Measurements from ENCODE around the gene IL34. TPM values are rescaled to one million over a fixed set of nuclear protein-coding genes. Genes with fewer than 3 reads are reported as not detected.
"Not testable (repeated sequence)": the region's sequence is repeated elsewhere in the genome, so short reads cannot be mapped to it uniquely, and the experiment has no call there.

Gene IL34
- total RNA-seq, 2 experiments from 2014 or later = 0.42 TPM; not detected in 1

DNA sequence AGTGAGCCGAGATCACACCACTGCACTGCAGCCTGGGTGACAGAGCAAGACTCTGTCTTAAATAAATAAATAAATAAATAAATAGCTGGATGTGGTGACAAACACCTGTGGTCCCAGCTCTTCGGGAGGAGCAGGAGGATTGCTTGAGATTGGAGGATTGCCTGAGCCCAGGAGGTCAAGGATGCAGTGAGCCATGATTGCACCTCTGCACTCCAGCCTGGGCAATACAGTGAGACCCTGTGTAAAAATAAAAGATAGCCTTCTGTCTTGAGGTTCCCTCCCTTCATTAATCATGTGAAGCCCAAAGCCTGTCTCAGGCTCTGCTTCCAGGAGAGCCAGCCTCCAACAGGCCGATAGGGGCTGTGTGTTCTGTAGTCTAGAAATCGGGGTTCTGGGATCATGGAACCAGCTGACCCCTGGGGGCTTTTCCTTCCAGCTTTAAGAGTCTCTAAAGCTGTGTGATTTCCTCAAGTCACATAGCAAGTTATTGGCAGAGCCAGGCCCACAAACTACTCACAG lies 34.5 kb upstream of the IL34 start:
- POLR2A ChIA-PET = no interaction called here
- DNase-seq (no peak), ATAC-seq (ENCODE audit: low read depth) (no peak)
- H3K4me3 Mint-ChIP-seq = no peak overlapping the region
- no peak overlapping the region for H3K27ac Mint-ChIP-seq
- no peaks in the 10 kb centered on the region for H3K4me1 Mint-ChIP-seq
- H3K9me3 Mint-ChIP-seq = no peaks in the 10 kb centered on the region
- peaks cover 2% of the 10 kb centered on the region for H3K27me3 Mint-ChIP-seq
- H3K36me3 Mint-ChIP-seq = no peaks in the 10 kb centered on the region

DNA sequence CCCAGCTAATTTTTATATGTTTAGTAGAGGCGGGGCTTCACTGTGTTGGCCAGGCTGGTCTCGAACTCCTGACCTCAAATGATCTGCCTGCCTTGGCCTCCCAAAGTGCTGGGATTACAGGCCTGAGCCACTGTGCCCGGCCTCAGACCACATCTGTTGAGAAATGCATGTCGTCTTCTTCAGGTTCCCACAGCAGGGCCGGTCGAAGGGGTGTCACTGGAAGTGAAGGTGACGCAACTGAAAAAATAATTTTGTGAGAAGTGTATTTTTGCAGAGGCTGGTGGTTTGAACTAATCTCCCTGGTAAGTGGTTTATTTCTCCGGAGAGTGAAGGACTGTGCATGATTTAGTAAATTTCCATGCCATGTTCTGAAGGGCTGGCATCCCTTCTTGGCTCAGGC lies 33.4 kb upstream of the IL34 start:
- no peak for ATAC-seq (ENCODE audit: low read depth)
- H3K4me3 Mint-ChIP-seq = no peak overlapping the region
- POLR2A ChIA-PET = no interaction called here
- DNase-seq = no peak
- H3K4me1 Mint-ChIP-seq = no peaks in the 10 kb centered on the region
- no peaks in the 10 kb centered on the region for H3K36me3 Mint-ChIP-seq
- H3K9me3 Mint-ChIP-seq = no peaks in the 10 kb centered on the region
- no peak overlapping the region for H3K27ac Mint-ChIP-seq
- peaks cover 2% of the 10 kb centered on the region for H3K27me3 Mint-ChIP-seq

DNA sequence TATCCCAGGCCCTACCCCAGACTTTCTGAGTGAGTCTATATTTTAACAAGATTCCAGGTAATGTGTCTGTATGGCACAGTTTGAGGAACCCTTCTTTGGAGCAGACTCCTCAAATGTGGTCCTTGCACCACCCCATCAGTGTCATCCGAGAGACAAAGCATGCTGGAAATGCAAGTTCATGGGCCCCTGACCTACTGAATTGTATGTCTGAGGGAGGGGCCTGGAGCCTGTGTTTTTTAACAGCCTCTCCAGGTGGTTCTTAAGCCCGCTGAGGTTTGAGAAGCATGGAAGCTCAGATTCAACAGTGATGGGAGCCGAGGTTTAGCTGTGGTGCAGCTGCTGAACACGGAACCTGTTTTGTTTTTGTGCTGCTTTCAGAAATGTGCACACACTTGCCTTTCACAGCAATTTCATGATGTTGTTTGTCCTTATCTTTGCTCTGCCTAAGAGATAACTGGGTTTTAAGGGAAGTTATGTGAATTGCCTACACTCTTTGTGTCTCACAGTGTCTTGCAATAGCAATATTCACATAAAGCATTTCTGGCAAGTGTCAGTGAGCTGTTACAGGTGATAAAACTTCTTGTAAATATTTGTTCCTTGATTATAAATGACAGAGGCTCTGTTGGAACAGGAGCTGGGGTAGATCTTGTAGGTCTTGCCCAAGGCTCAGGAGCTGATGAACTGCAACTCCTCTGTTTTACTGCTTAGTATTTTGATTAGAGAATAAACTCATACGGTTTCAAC lies 32.0 kb upstream of the IL34 start:
- no peaks in the 10 kb centered on the region for H3K4me1 Mint-ChIP-seq
- no peak for ATAC-seq (ENCODE audit: low read depth)
- no peak overlapping the region for H3K27ac Mint-ChIP-seq
- H3K4me3 Mint-ChIP-seq = no peak overlapping the region
- POLR2A ChIA-PET = no interaction called here
- no peaks in the 10 kb centered on the region for H3K36me3 Mint-ChIP-seq
- no peak for DNase-seq
- H3K9me3 Mint-ChIP-seq = no peaks in the 10 kb centered on the region
- H3K27me3 Mint-ChIP-seq = peaks cover 2% of the 10 kb centered on the region

- Mint-ChIP-seq H3K4me3 (no peak overlapping the region), H3K27ac (no peak overlapping the region), H3K36me3 (no peaks in the 10 kb centered on the region), H3K9me3 (no peaks in the 10 kb centered on the region), H3K27me3 (peaks cover 2% of the 10 kb centered on the region), H3K4me1 (no peaks in the 10 kb centered on the region)
- DNase-seq (no peak), ATAC-seq (ENCODE audit: low read depth) (no peak)
- POLR2A ChIA-PET = no interaction called here
These were observed 30.4 kb upstream of the IL34 start for GRCh38 chr16:70615945-70616344.

DNA sequence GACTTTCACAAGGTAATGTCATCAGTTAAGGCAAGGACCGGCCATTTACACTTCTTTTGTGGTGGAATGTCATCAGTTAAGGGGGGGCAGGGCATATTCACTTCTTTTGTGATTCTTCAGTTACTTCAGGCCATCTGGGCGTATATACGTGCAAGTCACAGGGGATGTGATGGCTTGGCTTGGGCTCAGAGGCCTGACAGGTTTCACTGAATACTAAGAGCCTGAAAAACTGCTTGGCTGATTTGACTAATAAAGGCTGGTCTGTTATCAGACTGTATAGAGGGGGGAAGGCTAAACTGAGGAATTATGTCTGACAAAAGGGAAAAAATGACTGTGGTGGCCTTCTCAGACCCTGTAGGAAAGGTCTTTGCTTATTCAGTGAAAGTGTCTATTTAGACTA lies 24.5 kb upstream of the IL34 start:
- H3K4me1 Mint-ChIP-seq; DNase-seq; ATAC-seq (ENCODE audit: low read depth); H3K27me3 Mint-ChIP-seq; H3K27ac Mint-ChIP-seq; POLR2A ChIA-PET; H3K4me3 Mint-ChIP-seq; H3K9me3 Mint-ChIP-seq; H3K36me3 Mint-ChIP-seq: not testable (repeated sequence)

DNA sequence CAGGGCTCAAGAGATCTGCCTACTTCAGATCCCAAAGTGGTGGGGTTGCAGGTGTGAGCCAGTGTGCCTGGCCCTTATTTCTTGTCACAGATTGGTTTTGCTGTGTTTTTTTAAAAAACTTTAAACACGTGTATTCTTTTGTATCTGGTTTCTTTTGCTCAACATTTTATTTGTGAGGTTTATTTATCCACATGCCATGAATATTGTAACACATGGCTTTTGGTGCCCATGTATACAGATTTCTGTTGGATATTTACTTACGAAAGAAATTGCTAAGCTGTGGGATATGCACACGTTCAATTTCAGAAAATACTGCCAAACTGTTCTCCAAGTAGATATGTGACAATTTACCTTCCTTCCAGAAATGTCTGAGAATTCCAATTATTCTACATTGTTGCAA lies 18.7 kb upstream of the IL34 start:
- Mint-ChIP-seq H3K9me3 (peaks cover 6% of the 10 kb centered on the region), H3K36me3 (no peaks in the 10 kb centered on the region), H3K27me3 (peaks cover 17% of the 10 kb centered on the region), H3K4me3 (no peak overlapping the region), H3K27ac (no peak overlapping the region), H3K4me1 (no peaks in the 10 kb centered on the region)
- no peak for DNase-seq
- POLR2A ChIA-PET = no interaction called here
- ATAC-seq (ENCODE audit: low read depth) = no peak

DNA sequence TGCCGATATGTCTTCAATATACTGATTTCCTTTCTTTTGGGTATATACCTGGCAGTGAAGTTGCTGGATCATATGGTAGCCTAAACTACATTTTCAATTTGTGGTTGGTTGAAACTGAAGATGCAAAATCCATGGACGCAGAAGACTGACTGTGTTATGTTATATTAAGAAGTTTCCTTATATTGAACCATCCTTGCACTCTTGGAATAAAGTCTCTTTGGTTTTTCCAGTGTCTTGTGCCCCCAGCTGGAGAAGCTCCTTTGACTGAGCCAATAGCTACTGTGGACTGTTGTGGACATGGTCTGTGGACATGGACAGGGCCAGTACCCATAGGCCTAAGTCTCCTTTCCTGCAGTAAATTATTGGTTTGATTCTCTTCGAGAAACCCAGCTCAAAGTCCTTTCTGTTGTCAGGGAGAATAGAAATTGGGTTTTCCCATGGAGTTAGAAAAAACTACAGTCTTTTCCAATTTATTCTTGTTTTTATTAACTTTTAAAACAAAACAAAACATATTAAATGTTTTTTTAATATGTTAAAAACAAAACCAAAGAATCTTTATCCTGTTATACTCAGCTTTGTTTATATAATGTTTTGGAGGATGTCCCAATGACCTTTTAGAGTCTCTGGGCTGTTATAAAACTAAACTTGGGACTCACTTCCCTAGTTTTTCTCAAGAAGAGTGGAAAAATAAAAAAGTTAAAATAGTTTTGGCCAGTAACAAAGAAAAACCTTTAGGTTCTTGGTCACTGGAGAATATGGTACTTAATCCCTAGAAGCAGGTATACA lies 15.2 kb upstream of the IL34 start:
- H3K4me1 Mint-ChIP-seq = no peaks in the 10 kb centered on the region
- peaks cover 6% of the 10 kb centered on the region for H3K9me3 Mint-ChIP-seq
- DNase-seq (no peak), ATAC-seq (ENCODE audit: low read depth) (no peak)
- peaks cover 15% of the 10 kb centered on the region for H3K27me3 Mint-ChIP-seq
- H3K27ac Mint-ChIP-seq = no peak overlapping the region
- H3K4me3 Mint-ChIP-seq = no peak overlapping the region
- H3K36me3 Mint-ChIP-seq = no peaks in the 10 kb centered on the region
- POLR2A ChIA-PET = no interaction called here

DNA sequence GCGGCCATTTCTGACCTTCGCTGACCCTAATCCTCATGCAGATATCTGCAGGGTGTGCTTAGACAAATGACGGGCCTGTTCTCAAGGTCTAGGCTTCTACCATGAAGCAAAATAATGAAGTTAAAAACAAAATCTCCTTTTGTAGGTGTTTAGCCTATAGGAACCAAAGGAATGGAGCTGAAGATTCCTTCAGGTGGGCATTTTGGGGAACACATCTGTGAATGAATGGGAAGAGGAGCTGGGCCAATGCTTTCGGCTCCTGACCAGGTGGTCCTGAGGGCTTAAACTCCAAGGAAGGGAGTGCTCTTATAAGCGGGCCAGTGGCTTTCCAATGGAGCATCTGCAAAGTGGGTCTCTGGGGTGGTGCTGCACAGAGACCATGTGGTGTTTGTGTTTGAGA lies 14.1 kb upstream of the IL34 start:
- Mint-ChIP-seq H3K4me3 (no peak overlapping the region), H3K4me1 (no peaks in the 10 kb centered on the region), H3K9me3 (peaks cover 6% of the 10 kb centered on the region), H3K27ac (no peak overlapping the region), H3K36me3 (no peaks in the 10 kb centered on the region), H3K27me3 (peaks cover 11% of the 10 kb centered on the region)
- ATAC-seq (ENCODE audit: low read depth) = no peak
- DNase-seq = no peak
- POLR2A ChIA-PET = interaction anchor here (0.6 kb wide), 1 partner anchor 251 kb away, joined by 4 read pairs; no protein-coding TSS in a partner anchor

DNA sequence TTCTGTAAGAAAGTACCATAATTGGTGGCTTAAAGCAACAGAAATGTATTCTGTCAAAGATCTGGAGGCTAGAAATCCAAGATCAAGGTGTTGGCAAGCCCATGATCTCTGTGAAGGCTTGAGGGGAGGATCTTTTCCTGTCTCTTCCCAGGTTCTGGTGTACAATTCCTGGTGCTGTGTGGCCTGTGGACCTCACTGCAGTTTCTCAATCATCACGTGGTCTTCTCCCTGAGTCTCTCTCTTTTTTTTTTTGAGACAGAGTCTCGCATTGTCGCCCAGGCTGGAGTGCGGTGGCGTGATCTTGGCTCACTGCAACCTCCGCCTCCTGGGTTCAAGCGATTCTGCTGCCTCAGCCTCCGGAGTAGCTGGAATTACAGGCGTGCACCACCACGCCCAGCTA lies 12.7 kb upstream of the IL34 start:
- H3K27ac Mint-ChIP-seq; POLR2A ChIA-PET; DNase-seq; H3K36me3 Mint-ChIP-seq; H3K4me1 Mint-ChIP-seq; H3K9me3 Mint-ChIP-seq; ATAC-seq (ENCODE audit: low read depth); H3K4me3 Mint-ChIP-seq: not testable (repeated sequence)
- H3K27me3 Mint-ChIP-seq = peaks cover 11% of the 10 kb centered on the region

- POLR2A ChIA-PET = no interaction called here
- DNase-seq = no peak
- no peak for ATAC-seq (ENCODE audit: low read depth)
- peaks cover 11% of the 10 kb centered on the region for H3K27me3 Mint-ChIP-seq
- H3K9me3 Mint-ChIP-seq = peaks cover 4% of the 10 kb centered on the region
- no peak overlapping the region for H3K27ac Mint-ChIP-seq
- H3K4me1 Mint-ChIP-seq = no peaks in the 10 kb centered on the region
- no peaks in the 10 kb centered on the region for H3K36me3 Mint-ChIP-seq
- no peak overlapping the region for H3K4me3 Mint-ChIP-seq
These were observed 11.5 kb upstream of the IL34 start for GRCh38 chr16:70634861-70635260.

DNA sequence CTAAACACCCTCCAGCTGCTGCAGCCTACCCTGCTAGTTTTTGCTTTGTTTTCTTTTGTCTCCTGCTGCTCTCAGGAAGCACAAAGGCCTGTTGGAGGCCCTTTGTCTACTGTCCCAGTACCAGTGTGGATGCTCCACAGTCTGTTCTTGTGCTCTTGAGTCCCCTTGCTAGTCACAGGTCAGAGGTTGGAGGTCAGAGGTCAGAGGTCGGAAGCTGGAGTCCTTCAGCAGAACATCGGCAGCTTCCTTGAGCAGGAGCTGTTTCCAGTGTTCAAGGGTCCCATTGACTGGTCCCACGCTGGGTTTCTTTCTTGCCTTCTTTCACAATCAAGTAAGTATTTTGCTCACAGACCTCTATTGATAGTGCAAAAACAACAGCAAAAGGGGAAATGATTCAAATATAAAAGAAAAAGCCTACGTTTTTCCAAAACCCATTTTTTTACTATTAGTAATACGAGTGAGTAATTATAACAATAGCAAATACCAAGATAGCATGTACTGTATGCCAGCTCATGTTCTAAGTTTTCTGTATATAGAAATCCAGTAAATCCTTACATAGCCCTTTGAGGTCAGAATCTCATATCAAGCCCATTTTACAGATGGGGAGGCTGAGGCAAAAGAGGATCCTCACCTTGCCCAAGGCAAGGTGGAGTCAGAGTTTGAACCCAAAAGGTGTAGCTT lies 10.9 kb upstream of the IL34 start:
- H3K36me3 Mint-ChIP-seq = no peaks in the 10 kb centered on the region
- POLR2A ChIA-PET = no interaction called here
- H3K4me1 Mint-ChIP-seq = no peaks in the 10 kb centered on the region
- H3K27me3 Mint-ChIP-seq = peaks cover 5% of the 10 kb centered on the region
- ATAC-seq (ENCODE audit: low read depth) (no peak), DNase-seq (no peak)
- H3K4me3 Mint-ChIP-seq = no peak overlapping the region
- no peak overlapping the region for H3K27ac Mint-ChIP-seq
- H3K9me3 Mint-ChIP-seq = peaks cover 4% of the 10 kb centered on the region

DNA sequence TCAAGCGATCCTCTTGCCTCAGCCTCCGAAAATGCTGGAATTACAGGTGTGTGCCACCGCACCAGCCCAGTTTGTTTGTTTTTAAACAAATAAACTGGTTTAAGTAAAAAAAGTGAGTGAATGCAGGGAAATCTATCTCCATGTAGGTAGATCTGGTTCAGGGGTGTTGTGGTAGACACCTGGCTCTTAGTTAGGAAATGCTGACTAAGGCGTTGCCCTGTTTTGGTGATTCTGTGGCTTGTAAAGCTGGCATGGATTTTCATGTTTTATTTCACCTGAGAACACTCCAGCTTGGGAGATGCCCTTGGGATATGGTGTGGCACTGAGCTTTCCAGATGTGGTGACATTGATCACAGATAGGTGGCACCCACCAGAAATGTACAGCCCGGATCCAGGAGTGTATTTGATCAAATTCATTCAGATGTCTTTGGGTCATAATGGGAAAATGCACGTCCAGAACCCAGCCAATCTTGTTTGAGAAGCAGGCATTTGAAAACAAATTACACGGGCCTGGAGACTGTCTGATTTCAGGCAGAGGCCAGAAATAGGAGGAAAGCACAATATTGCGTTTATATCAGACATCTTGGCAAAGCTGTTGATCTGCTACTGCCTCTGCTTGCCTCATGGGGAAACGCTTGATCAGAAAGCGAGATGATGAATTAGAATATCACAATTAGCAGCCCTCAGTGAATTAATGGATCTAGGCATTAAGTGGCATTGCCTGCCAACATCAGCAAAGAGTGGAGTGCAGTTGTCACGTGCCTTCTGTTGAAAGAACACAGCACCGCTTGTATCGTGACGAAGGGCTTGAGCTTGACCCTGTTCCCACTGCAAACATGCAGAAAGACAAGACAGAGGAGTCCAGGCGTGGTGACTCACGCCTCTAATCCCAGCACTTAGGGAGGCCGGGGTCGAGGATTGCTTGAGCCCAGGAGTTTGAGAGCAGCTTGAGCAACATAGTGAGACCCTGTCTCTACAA lies 7.3 kb upstream of the IL34 start:
- ATAC-seq (ENCODE audit: low read depth) (no peak), DNase-seq (no peak)
- Mint-ChIP-seq H3K27ac (no peak overlapping the region), H3K4me3 (no peak overlapping the region), H3K9me3 (no peaks in the 10 kb centered on the region), H3K36me3 (no peaks in the 10 kb centered on the region), H3K27me3 (peaks cover 7% of the 10 kb centered on the region), H3K4me1 (no peaks in the 10 kb centered on the region)
- POLR2A ChIA-PET = no interaction called here

GRCh38 chr16:70642633-70643032 lies 3.7 kb upstream of the IL34 start:
- no peaks in the 10 kb centered on the region for H3K4me1 Mint-ChIP-seq
- no peaks in the 10 kb centered on the region for H3K9me3 Mint-ChIP-seq
- H3K4me3 Mint-ChIP-seq = no peak overlapping the region
- no peak overlapping the region for H3K27ac Mint-ChIP-seq
- no peak for ATAC-seq (ENCODE audit: low read depth)
- DNase-seq = no peak
- no peaks in the 10 kb centered on the region for H3K36me3 Mint-ChIP-seq
- POLR2A ChIA-PET = no interaction called here
- peaks cover 7% of the 10 kb centered on the region for H3K27me3 Mint-ChIP-seq

Data from activated naive CD8-positive, alpha-beta T cell treated with anti-CD3 and anti-CD28 coated beads, Interleukin-2, amount 10 ng/mL, durations not matched to agents 7 days and 5 days (primary cell).